ENCODE measurements around the gene PRAMEF20. TPM values are rescaled to one million over a fixed set of nuclear protein-coding genes. Genes with fewer than 3 reads are reported as not detected.

Gene PRAMEF20
- total and polyA plus RNA-seq, 10 of the 15 experiments (the other 5 are each of a cell fraction or from before 2014, with no cell fraction given): not detected

DNA sequence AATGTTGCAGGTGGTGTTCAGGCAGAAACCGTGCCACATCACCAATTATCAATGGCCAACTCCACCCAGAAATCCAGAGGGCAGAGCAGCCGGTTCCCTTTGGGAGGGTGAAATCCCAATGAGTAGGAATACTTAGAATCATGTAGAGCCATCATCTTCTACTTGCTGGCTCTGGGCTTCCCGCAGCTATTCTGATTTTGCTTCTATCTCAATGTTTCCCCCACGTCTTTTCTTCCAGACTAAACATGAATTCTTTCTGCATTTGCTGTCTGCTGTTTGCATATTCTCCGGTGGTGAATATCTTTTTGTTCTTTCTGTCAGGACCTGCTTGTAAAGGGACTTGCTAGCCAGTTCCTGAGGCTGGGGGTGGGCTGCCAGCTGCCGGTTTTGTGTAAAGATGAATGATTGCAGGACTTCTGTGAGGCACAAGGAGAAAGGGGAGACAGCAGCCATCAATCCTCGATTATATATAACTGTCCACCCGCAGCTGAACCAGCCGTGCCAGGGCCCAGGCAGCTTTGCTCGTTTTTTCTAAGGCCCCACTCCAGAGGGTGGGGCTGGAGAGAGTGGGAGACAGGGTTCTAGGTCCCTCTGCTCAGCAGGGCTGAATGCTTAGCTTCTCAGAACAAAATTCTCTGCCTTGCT lies 33.2 kb downstream of the PRAMEF20 start:
- POLR2A ChIA-PET: no interaction called here
- RAD21 ChIA-PET (ENCODE audit: unreplicated experiment): no interaction called here
- FAIRE-seq: no peak
- Histone ChIP-seq H3K9ac (ENCODE audit: control insufficient read depth, insufficient read depth, low read length) (no peak overlapping the region), H3K9me3 (replicated peaks; ENCODE audit: control insufficient read depth, insufficient read depth, low read length) (no peaks in the 10 kb centered on the region), H3K4me2 (ENCODE audit: control insufficient read depth, insufficient read depth) (no peak overlapping the region), H3K27me3 (replicated peaks in 1 of 2; ENCODE audit: control insufficient read depth in 2 of 2, insufficient read depth in 2 of 2, low read length in 1 of 2) (no peaks in the 10 kb centered on the region), H3K36me3 (ENCODE audit: control insufficient read depth in 2 of 2, insufficient read depth in 2 of 2, low read length in 1 of 2) (no peaks in the 10 kb centered on the region), H3K4me3 (no peak overlapping the region), H4K20me1 (ENCODE audit: control insufficient read depth, insufficient read depth) (no peaks in the 10 kb centered on the region), H3K4me1 (ENCODE audit: control insufficient read depth, insufficient read depth, low read length) (no peaks in the 10 kb centered on the region), H3K79me2 (ENCODE audit: control insufficient read depth, insufficient read depth, low read length) (no peaks in the 10 kb centered on the region), H2AFZ (ENCODE audit: control insufficient read depth, low read depth, low read length) (no peak overlapping the region), H3K27ac (ENCODE audit: control insufficient read depth, insufficient read depth) (no peak overlapping the region)
- in situ Hi-C loops (cut with MboI): no loop called here
- no TSS peak for BruUV-seq (replicated peaks)
- TF ChIP-seq CBFB (IDR thresholded peaks at IDR 0.05; ENCODE audit: low read depth): no peak
- no peak for TF ChIP-seq CREB1 (IDR thresholded peaks at IDR 0.05; ENCODE audit: low read depth)
- TF ChIP-seq ZNF207 (IDR thresholded peaks at IDR 0.05; ENCODE audit: borderline replicate concordance): no peak
- DNase-seq (ENCODE audit: low read depth, low spot score): no peak
- SMC1A ChIA-PET (ENCODE audit: uncharacterized antibody, unreplicated experiment): no interaction called here
- WGBS (ENCODE audit: insufficient coverage, insufficient replicate concordance, low lambda C conversion rate, missing lambda C conversion rate): 14% methylated on average over 10 of the region's 10 CpGs
- no peak for ATAC-seq
- CTCF ChIA-PET: no interaction called here
- intact Hi-C loops (cut with micrococcal nuclease; ENCODE audit: unreplicated experiment): no loop called here

DNA sequence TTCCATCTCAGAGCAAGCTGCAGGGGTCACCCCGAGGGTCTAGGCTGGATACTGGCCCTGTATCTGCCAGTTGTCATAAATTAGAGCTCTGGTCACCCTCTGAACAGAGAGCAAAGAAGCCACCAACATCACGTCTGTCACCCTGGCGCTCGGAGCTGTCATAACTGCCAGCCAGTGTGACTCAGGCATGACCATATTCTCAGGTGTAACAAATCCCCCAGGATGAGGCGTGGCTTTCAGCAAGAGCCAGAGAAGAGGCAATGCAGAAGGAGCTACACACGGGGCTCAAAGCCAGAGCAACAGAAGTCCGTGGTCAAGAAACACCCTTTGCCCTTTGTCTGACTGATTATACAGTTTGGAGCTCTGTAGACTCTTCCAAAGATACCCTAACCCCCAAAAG lies 40.0 kb downstream of the PRAMEF20 start:
- SMC1A ChIA-PET (ENCODE audit: uncharacterized antibody, unreplicated experiment): interaction anchor here (0.8 kb wide), 1 partner anchor 196 kb away, joined by 3 read pairs; no protein-coding TSS in a partner anchor
- RAD21 ChIA-PET (ENCODE audit: unreplicated experiment): no interaction called here
- Histone ChIP-seq H3K4me3 (no peak overlapping the region), H3K4me2 (ENCODE audit: control insufficient read depth, insufficient read depth) (no peak overlapping the region), H3K79me2 (ENCODE audit: control insufficient read depth, insufficient read depth, low read length) (no peaks in the 10 kb centered on the region), H3K9ac (ENCODE audit: control insufficient read depth, insufficient read depth, low read length) (no peak overlapping the region), H3K36me3 (ENCODE audit: control insufficient read depth in 2 of 2, insufficient read depth in 2 of 2, low read length in 1 of 2) (no peaks in the 10 kb centered on the region), H3K27ac (ENCODE audit: control insufficient read depth, insufficient read depth) (no peak overlapping the region), H2AFZ (ENCODE audit: control insufficient read depth, low read depth, low read length) (no peak overlapping the region), H3K4me1 (ENCODE audit: control insufficient read depth, insufficient read depth, low read length) (no peaks in the 10 kb centered on the region), H3K9me3 (replicated peaks; ENCODE audit: control insufficient read depth, insufficient read depth, low read length) (no peaks in the 10 kb centered on the region), H3K27me3 (replicated peaks in 1 of 2; ENCODE audit: control insufficient read depth in 2 of 2, insufficient read depth in 2 of 2, low read length in 1 of 2) (no peaks in the 10 kb centered on the region), H4K20me1 (ENCODE audit: control insufficient read depth, insufficient read depth) (no peaks in the 10 kb centered on the region)
- FAIRE-seq (no peak), DNase-seq (ENCODE audit: low read depth, low spot score) (no peak), ATAC-seq (no peak)
- WGBS (ENCODE audit: insufficient coverage, insufficient replicate concordance, low lambda C conversion rate, missing lambda C conversion rate): 0% methylated on average over 7 of the region's 7 CpGs
- intact Hi-C loops (cut with micrococcal nuclease; ENCODE audit: unreplicated experiment) (no loop called here), in situ Hi-C loops (cut with MboI) (no loop called here)
- CTCF ChIA-PET: no interaction called here
- POLR2A ChIA-PET: no interaction called here
- TF ChIP-seq TAF1 (IDR thresholded peaks at IDR 0.05; ENCODE audit: borderline replicate concordance, low read depth, low read length) (no peak), TARDBP (IDR thresholded peaks at IDR 0.05; ENCODE audit: borderline replicate concordance) (no peak), SP1 (IDR thresholded peaks at IDR 0.05; ENCODE audit: low read depth, low read length) (no peak), MYC (IDR thresholded peaks at IDR 0.05; ENCODE audit: insufficient read depth, insufficient read length, insufficient replicate concordance, low read length, severe bottlenecking) (no peak), ZZZ3 (IDR thresholded peaks at IDR 0.05; ENCODE audit: control insufficient read depth, insufficient read length, low read depth) (no peak), ZNF622 (IDR thresholded peaks at IDR 0.05) (no peak), RCOR1 (conservative IDR thresholded peaks at IDR 0.05; ENCODE audit: low read depth, low read length) (no peak)
- no TSS peak for BruUV-seq (replicated peaks)

Data from GM12878 (cell line).